SU-DHL-6 (cell line): ENCODE data around the gene DIP2C.

Experiments used
- CTCF ChIP-seq: fragments of 200-600 bp; sonication (generic); IDR thresholded peaks from one replicate; pipeline ENCODE4 v1.5.1; 2017; ENCODE audit warnings: antibody characterized with exemption, mild to moderate bottlenecking, low read length, moderate library complexity; ENCODE audit not compliant: insufficient read depth, poor library complexity, severe bottlenecking
- EZH2phosphoT487 ChIP-seq: fragments of 200-600 bp; sonication (generic), shearing (Covaris generic); conservative IDR thresholded peaks from 2 replicates; pipeline ENCODE4 v1.6.1; 2018; ENCODE audit warnings: mild to moderate bottlenecking, antibody characterized with exemption, low read length, moderate library complexity, mixed read lengths

- TF ChIP-seq CTCF (no peak), EZH2phosphoT487 (no peak)
Measured at GRCh38 chr10:714214-714613, 24.7 kb upstream of the DIP2C start.
